HG02943 (cell line): ENCODE measurements around the gene SRRD.
"Not testable (repeated sequence)": the region's sequence is repeated elsewhere in the genome, so short reads cannot be mapped to it uniquely, and the experiment has no call there.

ENCODE experiments used
- ATAC-seq: cut with Tn5 transposase; IDR thresholded peaks from one replicate; pipeline ENCODE4 v1.9.1; 2021; ENCODE audit warnings: mild to moderate bottlenecking, low read depth, moderate library complexity; ENCODE audit not compliant: unreplicated experiment

Gene SRRD, protein sequence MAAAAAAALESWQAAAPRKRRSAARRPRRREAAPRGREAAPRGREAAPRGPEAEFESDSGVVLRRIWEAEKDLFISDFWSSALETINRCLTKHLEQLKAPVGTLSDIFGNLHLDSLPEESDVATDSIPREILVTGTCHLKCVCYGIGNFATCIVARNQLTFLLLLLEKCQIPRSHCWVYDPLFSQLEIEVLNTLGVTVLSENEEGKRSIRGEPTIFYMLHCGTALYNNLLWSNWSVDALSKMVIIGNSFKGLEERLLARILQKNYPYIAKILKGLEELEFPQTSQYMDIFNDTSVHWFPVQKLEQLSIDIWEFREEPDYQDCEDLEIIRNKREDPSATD

DNA sequence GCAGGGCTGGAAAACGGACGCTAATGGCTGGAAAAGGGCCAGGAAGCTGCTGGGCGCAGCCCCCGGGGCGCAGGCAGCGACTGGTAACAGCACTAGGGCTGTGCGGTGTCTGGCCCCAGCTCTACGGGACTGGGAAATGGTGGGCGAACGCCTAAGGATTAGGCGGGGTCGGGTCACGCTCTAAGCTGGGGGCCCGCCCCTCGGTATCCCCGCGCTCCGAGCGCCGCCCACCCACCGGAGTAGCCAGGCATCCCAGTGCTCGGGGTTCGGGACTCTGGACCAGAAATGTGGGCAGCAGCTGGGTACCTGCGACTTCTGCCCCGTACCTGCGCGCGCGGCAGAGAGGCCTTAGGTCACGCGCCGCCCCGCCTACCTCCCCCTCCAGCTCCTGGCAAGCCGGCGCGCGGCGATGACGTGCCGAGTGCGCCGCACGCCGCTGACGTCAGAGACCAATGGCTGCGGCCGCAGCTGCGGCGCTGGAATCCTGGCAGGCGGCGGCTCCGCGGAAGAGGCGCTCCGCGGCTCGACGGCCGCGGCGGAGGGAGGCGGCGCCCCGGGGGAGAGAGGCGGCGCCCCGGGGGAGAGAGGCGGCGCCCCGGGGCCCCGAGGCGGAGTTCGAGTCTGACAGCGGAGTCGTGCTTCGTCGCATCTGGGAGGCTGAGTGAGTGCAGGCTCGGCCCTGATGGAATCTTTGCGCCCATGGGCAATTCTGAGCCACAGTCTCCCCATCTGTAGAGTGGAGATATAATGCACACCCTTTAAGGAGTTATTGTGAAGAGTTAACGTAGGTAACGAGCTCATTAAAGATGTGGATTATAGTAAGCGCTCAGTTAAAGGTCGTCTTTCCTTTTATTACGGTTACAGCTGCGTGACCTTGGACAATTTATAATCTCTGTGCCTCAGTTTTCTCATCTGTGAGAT, at the start of gene SRRD, which contains the start of gene HPS4:
SRRD (plus strand) TSS at position 439 of the 921 bp plus-strand sequence; CDS start at position 453, 14 bp downstream.
HPS4 (minus strand) TSS at position 345 of the 921 bp plus-strand sequence. CDS start 2,021 bp downstream, outside the sequence.
- ATAC-seq: peak; percentile 62

DNA sequence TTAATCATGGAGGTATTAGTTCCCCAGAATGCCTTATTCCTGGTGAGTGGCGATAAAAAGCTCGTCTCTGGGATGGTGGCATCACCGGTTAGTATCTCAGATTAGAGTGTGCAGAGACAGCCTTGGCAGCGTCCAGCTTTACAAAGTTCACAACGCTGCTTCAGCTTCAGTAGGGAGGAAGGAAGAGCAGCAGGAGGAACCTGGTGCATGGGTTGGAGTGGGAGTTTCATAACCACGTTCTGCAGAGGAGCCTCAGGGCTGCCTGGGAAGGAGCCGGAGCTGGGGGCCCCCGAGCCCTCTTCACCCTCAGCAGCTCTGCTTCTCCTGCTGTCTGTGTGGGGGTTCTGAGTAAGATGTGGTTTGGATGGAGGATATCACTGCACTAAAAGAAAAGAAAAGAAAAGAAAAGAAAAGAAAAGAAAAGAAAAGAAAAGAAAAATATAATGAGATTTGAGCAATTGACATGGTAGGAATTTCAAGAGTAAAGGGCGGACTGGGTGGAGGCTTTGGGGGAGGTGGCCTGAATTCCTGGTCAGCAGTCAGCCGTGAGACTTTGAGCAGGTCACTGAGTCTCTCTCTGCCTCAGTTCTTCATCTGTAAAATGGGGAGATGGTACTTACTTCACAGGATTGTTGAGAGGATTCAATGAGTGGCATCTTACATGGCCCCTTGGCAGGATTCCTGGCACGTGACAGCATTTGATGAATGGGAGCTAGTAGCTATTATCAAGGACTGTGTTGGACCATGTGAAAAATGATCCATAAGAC, 48.2 kb upstream of the SRRD start:
- ATAC-seq: no peak

DNA sequence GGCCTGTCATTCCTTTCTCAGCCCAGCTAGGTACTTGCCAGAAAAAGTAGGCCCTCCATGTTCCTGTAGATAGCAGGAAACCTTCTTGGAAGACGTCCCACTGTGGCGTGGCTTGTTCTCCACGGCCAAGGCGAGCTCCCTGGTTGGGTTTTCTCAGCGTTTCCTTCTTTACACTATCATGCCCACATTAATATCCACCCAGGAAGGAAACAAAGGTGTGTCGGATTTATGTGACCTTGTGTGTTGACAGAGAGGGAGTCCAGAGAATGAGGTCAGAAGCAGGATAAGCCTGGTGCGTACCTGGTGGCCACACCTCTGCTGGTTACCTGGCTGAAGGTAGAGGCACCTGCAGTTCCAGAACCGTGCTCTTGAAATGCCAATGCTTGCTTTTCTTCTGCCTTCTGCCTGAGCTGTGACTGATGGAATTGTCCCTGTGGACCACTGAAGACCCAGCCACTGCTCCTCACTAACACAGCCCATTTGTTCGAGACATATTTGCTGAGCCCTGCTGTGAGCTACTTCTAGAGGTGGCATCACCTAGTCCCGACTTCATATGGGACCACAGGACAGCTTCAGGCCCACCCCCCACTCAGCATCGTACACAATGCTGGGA, 46.7 kb upstream of the SRRD start:
- no peak for ATAC-seq

DNA sequence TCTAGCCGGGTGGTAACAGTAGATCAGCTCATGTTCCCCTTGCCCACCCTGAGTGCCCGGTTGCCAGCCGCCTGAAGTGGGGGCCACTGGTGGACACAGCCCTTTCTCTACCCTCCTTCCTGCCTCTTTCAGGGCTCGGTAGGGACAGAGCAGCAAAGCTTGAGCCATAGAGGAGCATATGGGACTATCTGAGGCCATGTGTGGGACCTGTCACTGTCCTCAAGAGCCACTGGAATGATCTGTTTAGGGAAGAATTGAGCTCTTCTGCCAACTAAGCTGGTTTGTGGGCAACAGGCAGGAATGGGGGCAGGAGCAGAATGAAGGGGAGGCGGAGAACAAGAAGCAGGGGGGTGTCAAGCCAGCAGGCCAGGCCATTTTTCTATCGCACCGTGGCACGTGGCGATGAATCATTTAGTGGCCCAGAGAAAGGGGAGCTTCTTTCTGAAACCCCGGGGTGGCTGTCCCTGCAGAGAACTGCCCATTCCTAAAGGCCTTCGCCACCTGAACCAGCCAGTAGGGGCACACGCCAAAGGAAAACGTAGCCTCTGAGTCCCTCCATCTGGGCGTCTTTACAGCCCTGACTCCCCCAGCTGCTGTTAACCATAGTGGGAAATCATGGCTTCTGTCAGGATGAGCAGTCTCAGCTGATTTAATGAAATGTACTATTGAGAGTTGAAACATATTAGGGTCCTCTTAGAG, 45.8 kb upstream of the SRRD start:
- no peak for ATAC-seq

DNA sequence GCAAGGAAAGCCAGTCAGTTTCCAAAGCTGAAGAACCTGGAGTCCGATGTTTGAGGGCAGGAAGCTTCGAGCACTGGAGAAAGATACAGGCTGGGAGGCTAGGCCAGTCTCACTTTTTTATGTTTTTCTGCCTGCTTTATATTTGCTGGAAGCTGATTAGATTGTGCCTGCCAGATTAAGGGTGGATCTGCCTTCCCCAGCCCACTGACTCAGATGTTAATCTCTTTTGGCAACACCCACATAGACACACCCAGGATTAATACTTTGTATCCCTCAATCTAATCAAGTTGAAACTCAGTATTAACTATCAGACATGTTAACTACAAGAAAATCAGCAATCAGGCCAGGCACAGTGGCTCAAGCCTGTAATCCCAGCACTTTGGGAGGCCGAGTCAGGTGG, 44.9 kb upstream of the SRRD start:
- ATAC-seq: not testable (repeated sequence)

DNA sequence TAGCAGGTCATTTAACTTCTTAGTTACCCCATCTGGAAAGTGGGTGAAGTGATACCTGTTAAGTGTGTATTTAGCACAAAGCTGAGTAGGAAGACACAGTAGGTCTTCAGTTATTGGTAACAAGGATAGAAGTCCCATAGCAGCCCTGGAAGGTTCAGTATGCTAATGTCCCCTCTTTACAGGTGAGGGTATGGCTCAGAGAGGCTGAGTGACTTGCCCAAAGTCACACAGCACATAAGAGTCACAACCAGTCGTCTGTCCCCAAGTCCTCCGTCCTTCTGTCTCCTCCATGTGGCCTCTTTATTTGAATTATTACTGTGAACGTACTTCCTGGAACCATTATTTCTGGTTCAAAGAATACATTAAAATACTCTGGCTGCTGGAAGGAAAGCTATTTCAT, 44.1 kb upstream of the SRRD start:
- no peak for ATAC-seq

DNA sequence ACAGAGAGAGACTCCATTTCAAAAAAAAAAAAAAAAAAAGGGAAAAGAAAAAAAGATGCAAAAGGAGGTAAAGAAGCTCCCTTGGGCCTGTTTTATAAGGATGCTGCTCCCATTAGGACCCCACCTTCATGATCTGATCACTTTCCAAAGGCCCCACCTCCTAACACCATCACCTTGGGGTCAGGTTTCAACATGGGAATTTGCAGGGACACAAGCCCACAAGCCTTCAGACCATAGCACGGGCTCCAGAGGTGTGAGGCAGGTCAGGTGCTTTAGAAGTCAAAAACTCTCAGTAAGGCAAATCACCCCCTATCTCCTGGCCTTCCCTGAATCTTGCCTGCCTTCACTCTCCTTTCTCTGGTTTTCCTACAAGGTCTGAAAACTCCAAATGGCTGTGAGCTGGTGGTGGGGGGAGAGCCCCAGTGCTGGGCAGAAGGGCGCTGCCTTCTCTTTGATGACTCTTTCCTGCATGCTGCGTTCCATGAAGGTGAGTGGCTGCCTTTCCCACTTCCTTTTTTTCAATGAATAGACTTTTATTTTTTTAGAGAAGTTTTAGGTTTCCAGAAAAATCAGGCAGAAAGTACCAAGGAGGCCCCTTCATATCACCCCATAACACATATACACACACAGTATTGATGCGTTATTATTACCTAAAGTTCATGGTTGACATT, 41.5 kb upstream of the SRRD start:
- no peak for ATAC-seq

DNA sequence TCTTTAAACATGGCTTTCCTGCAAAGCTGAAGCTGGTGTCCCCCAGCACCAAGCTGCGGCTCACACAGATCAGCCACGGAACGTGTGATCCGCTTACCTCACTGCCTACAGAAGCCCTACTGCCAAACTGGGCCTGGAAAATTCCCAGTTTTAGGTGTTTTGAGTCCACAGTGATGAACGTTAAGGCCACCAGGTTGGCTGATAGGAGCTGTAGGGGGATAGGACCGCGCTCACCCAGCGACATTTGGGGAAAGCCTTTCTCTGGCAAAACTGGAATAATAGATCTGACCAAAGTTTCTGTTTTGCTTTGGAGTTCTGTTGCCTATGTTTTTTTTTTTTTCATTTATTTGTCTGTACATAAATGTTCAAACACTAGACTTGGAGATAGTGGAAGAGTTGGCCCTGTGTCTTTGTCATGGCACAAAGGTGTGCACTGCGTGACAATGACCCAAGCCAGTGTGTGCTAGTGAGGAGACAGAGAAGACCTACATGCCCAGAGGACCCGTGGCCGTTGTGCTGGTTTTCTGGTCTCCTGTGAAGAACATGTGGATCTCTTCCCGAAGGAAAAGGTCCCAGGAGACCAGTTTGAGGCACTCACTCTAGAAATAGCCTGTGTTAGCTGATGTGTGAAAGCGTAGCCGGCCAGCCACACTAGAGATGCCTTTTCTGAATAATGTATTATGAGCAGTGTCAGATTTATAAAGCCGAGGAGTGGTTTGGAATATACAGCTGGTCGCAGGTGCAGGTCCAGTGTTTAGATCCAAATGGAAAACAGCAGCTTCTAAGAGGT, 39.6 kb upstream of the SRRD start:
- no peak for ATAC-seq

DNA sequence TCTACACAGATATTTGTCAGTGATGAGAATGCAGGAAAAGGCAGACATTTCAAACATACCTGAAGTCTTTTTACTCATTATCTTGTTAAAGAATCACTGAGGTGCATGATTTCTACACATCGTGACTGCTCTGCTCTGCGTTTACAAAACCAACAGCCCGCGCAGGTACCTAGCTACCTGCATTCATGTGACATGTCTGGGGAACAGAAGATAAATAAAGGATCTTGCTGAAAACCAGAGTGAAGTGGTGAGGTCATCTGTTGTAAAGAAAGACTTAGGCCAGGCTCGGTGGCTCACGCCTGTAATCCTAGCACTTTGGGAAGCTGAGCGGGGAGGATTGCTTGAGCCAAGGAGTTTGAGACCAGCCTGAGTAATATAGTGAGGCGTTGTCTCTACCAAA, 38.9 kb upstream of the SRRD start:
- ATAC-seq: no peak

DNA sequence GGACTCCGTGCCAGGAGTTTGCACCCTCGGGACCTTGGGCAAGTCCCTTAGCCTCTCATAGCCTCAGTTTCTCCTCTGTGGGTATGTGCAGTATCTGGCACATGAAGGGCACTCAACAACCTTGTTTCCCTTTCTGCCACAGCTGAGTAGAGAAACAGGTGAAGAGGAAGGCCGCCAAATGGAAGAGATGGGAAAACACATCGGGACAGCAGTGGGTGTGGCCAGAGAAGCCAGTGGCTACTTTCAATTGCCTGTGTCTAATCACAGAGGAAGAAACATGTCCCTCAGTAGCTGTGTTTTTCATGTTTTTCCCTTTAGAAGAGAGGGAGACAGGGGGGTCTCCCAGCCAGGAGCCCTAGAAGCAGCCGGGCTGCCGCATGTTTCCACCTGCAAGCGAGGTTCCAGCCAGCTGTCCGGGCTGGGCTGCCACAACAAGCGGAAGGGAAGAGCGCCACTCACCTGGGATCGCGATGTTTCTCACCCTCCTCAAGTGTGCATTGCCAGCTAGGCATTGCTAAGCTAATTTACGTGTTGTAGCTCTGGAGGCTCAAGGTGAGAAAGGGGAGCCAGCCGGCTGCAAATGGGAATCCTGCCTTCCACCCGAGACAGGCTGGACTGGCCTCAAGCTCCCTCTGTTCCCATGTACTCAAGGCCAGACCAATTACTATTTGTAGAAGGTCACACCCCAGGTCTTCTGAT, 38.0 kb upstream of the SRRD start:
- no peak for ATAC-seq

DNA sequence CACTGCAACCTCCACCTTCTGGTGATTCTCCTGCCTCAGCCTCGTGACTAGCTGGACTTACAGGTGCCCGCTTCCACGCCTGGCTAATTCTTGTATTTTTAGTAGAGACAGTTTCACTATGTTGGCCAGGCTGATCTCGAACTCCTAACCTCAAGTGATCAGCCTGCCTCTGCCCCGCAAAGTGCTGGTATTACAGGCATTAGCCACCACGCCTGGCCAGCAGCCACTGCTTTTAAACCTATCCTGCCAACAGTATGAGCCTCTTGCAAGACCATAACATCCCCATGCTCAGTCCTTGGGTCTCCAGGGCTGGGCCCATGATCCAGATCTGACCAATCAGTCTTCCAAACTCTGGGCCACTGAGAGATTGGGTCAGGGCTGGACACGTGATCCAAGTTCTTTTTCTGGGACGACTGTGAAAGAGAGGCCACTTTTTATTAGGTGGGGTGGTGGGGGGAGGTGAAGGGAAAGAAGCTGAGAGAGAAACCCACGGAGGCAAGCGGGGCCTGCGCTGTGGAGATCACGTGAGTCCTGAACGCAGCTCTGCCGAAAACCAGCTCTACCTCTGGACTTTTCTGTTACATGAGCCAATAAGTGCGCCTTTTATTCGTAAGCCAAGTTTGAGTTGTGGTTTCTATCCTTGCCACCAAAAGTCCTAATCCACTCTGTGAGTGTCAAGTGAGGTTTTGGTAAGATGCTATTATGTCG, 36.7 kb upstream of the SRRD start:
- ATAC-seq: no peak

DNA sequence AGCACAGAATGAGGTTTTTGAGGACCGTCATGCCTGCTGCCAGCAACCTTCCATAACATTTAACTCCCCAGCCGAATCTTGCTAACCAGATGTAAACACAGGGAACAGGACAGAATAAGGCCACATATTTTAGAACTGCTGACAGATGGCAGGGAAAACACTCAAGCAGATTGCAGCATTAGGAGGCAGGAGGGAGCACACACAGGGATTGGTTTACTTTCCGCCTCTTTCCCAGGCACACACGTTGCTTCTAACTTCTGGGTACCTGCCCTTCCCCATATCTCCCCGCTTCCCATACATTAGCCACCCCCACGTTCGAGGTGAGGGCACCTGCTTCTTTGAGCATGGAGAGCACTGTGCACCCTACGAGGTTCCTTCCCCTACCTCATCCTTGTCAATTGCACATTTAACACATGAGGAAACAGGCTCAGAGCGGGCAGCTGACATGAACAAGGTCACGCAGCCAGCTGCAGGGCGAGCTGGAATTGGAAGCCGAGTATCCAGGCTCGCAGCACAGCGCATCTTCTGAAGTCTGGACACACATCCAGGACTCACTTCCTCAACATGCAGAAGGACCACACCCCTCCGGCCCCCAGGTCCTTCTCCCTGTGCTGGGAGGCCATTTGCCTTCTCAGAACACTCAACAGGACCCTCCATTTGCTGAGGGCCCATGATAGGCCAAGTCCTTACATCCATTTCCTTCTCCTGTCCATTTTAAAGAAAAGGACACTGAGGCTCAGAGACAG, 35.9 kb upstream of the SRRD start:
- ATAC-seq: no peak

DNA sequence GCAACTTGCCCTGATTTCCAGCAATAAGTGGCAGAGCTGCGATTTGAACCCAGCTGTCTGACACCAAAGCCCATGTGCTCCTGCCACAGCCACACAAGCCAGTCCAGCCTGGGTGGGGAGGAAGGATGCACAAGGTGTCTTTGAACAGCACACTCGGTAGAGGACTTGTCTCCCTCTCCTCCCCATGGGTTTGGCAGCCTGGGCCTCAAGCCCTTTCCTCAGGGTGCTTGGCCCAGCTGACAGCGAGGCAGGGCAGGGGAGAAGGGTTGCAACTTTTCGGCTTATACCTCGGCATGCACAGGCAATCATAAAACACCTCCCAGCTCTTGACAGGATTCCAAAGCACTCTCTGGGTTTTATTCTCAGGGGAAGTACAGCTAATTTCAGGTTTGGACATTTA, 35.3 kb upstream of the SRRD start:
- no peak for ATAC-seq

DNA sequence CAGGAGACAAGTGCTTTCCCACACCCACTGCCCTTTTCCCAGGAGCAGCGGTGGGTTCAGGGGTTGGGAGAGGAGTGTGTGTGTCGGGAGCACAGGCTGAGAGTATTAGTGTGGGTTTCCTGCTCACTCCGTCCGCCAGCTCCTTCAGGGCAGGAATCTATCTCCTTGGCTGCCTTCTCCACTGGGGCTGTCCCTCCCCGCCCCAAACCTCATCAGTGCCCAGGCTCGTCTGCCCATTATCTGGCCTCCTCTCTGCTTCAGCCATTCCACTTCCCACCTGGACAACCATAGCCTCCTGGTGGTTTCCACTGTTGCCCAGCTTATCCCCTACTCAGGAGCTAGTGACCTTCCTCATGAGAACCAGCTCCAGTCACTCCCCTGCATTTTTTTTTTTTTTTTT, 34.7 kb upstream of the SRRD start:
- no peak for ATAC-seq

DNA sequence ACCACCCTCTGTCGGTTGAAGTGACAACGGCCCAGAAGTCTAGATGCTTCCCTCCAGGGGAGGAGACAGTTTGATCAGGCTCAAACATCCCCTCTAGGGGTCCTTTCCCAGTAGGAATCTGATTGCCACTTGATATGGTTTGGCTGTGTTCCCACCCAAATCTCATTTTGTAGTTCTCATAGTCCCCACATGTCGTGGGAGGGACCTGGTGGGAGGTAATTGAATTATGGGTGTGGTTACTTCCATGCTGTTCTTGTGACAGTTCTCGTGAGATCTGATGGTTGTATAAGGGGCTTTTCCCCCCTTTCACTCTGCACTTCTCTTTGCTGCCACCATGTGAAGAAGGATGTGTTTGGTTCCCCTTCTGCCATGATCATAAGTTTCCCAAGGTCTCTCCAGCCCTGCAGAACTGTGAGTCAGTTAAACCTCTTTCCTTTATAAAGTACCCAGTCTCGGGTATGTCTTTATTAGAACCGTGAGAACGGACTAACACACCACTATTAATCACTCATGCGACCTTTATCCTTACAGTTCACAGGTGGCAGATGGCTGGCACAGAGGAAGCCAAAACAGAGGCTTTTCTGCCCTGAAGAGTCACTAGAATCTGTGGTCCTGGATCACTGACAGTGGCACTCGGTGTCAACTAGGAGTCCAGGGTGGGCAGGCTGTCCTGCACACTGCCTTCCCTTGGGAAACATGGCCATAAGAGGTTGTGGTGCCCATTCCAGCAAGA, 33.1 kb upstream of the SRRD start:
- no peak for ATAC-seq
